Uterus (tissue), 2 donors: ENCODE measurements around the gene CTDP1.

Experiments used
- POLR2A ChIP-seq, 2 donors: fragments of 450-650 bp; IDR thresholded peaks; one replicate each; pipeline ENCODE4 v1.6.1; 2016; ENCODE audit warnings: antibody characterized with exemption in 2 of 2, mild to moderate bottlenecking in 1 of 2, moderate library complexity in 1 of 2
- TF ChIP-seq, protein P1 (sequence below), 4 experiments: fragments of 200-600 bp in 2 of 4; fragments of 450-650 bp in 2 of 4; sonication (generic) in 2 of 4; IDR thresholded peaks; one replicate each; pipeline ENCODE4 v1.5.1; 2016 to 2019; ENCODE audit warnings: antibody characterized with exemption in 4 of 4, mild to moderate bottlenecking in 2 of 4, moderate library complexity in 1 of 4

DNA sequence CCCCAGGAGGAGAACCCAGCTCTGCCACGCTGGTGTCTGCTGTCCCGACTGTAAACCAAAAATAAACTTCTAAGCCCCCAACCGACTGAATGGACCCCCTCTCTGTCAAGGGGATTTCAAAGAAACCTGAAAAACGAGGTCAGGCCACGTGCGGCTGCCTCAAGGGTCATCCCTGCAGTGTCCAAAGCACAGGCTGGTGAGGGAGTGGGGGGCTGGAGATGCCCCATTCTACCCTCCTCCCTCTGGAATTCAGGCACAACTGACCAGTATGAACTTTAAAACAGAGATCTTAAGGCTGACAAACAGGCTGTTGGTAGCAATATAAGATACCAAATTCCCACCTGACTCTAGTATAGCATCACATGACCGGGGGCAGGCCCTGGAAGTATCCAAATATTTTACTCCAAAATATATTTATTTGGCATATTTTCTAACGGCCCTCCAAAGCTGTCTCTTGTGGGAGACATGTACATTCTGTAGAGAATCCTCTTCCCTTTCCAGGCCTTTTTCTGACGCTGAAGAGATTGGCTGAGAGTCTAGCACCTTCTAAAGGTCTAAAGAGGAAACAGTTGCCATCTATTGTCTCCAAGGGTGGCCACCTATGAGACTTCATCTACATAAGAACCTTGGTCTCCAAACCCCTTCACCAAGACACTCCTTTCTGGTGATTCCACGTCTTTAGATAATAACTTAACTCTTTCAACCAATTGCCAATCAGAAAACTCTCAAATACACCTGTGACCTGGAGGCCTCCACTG lies 40.4 kb upstream of the CTDP1 start:
- TF ChIP-seq, protein P1, sequence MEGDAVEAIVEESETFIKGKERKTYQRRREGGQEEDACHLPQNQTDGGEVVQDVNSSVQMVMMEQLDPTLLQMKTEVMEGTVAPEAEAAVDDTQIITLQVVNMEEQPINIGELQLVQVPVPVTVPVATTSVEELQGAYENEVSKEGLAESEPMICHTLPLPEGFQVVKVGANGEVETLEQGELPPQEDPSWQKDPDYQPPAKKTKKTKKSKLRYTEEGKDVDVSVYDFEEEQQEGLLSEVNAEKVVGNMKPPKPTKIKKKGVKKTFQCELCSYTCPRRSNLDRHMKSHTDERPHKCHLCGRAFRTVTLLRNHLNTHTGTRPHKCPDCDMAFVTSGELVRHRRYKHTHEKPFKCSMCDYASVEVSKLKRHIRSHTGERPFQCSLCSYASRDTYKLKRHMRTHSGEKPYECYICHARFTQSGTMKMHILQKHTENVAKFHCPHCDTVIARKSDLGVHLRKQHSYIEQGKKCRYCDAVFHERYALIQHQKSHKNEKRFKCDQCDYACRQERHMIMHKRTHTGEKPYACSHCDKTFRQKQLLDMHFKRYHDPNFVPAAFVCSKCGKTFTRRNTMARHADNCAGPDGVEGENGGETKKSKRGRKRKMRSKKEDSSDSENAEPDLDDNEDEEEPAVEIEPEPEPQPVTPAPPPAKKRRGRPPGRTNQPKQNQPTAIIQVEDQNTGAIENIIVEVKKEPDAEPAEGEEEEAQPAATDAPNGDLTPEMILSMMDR (IDR thresholded peaks at IDR 0.05) = no peak
- TF ChIP-seq POLR2A (IDR thresholded peaks at IDR 0.05) = no peak
